Body of pancreas (tissue), 4 donors: ENCODE data around the gene MAGOH. TPM values are rescaled to one million over a fixed set of nuclear protein-coding genes. Genes with fewer than 3 reads are reported as not detected.

Source experiments
- ATAC-seq: fragments of 150-250 bp; one replicate; pipeline ENCODE4 v1.9.1; 2016
- DNase-seq, 4 donors: peaks; one replicate each; pipeline ENCODE4 v3.0.0-alpha.2; 2019
- H3K27ac ChIP-seq, 4 donors: fragments of 200-600 bp; sonication (generic); 1 replicate in 3 of 4; 2 replicates in 1 of 4; pipeline versions ENCODE4 v1.5.1 to v1.6.1; 2016 to 2019; ENCODE audit warnings: mild to moderate bottlenecking in 1 of 4, mixed read lengths in 1 of 4, moderate library complexity in 1 of 4
- H3K27me3 ChIP-seq, 2 donors: fragments of 200-600 bp; sonication (generic); one replicate each; pipeline ENCODE4 v1.6.0; 2016; ENCODE audit warnings: mild to moderate bottlenecking in 1 of 2
- H3K36me3 ChIP-seq, 2 donors: fragments of 200-600 bp; sonication (generic); replicated peaks in 1 of 2; 2 replicates each; pipeline ENCODE4 v1.5.1; 2016; ENCODE audit warnings: low read depth in 2 of 2; ENCODE audit not compliant: insufficient read depth in 1 of 2
- H3K4me1 ChIP-seq: fragments of 200-600 bp; sonication (generic); one replicate; pipeline ENCODE4 v1.6.0; 2016
- H3K4me3 ChIP-seq, 2 donors: fragments of 200-600 bp; sonication (generic); 1 replicate in 1 of 2; 2 replicates in 1 of 2; pipeline ENCODE4 v1.5.1; 2016 to 2019
- H3K9me3 ChIP-seq, 3 donors: fragments of 200-600 bp; sonication (generic); 1 replicate in 2 of 3; 2 replicates in 1 of 3; pipeline ENCODE4 v1.5.1; 2016
- CTCF ChIP-seq, 7 experiments: fragments of 450-650 bp in 4 of 7; fragments of 200-600 bp in 3 of 7; sonication (generic) in 3 of 7; IDR thresholded peaks; one replicate each; pipeline ENCODE4 v1.5.1; 2016 to 2019; ENCODE audit warnings: antibody characterized with exemption in 7 of 7
- POLR2A ChIP-seq, 3 donors: fragments of 450-650 bp; IDR thresholded peaks; one replicate each; pipeline ENCODE4 v1.6.1; 2016; ENCODE audit warnings: antibody characterized with exemption in 3 of 3, mild to moderate bottlenecking in 2 of 3
- WGBS, 2 donors: methylation state at CpG; one replicate each; pipeline ENCODE4 v1.1.5; 2017; 5-methylcytosine and 5-hydroxymethylcytosine counted together
- intact Hi-C: fragments of 100-400 bp; cut with DNase I; formaldehyde crosslinking; loops from one replicate; pipeline ENCODE4 v1.15.1; 2023
- total RNA-seq, 2 donors: library from RNA; depleted of rRNA; stranded (reverse); fragments of >200 nt; gene quantifications; one replicate each; pipeline ENCODE4 v1.1.0, GENCODE V29; 2016

The MAGOH gene
- total RNA-seq, 2 donors from 2014 or later: 9.6 to 15.2 TPM

GRCh38 chr1:53190210-53190611 lies 48.1 kb downstream of the MAGOH start:
- Histone ChIP-seq H3K27me3 (no peaks in the 10 kb centered on the region), H3K36me3 (no peaks in the 10 kb centered on the region), H3K27ac (peak overlapping the region in 1 of 4 donors; percentile 29), H3K4me1 (peaks cover 14% of the 10 kb centered on the region), H3K9me3 (no peaks in the 10 kb centered on the region), H3K4me3 (no peak overlapping the region)
- DNase-seq (peak; percentile 29 to 54 (median 42)), ATAC-seq (peak; percentile 67)
- intact Hi-C loops: no loop called here
- WGBS, 2 donors: 51 to 71% methylated on average over 6 to 10 of the region's 10 CpGs
- TF ChIP-seq POLR2A (IDR thresholded peaks at IDR 0.05) (no peak), CTCF (IDR thresholded peaks at IDR 0.05) (peak in 3 of 7 experiments; percentile 18 to 23 (median 22))

GRCh38 chr1:53189061-53189460 lies 49.3 kb downstream of the MAGOH start:
- H3K9me3 ChIP-seq: no peaks in the 10 kb centered on the region
- no peak for DNase-seq
- intact Hi-C loops: loop anchor here (5.0 to 10.0 kb wide), 2 partner anchors 174 to 272 kb away; no protein-coding TSS in a partner anchor

GRCh38 chr1:53188099-53188498 lies 50.2 kb downstream of the MAGOH start:
- H3K36me3 ChIP-seq: no peaks in the 10 kb centered on the region
- intact Hi-C loops: loop anchor here (5.0 to 10.0 kb wide), 2 partner anchors 173 to 271 kb away; no protein-coding TSS in a partner anchor
- no peaks in the 10 kb centered on the region for H3K27me3 ChIP-seq
- H3K4me3 ChIP-seq: no peak overlapping the region
- DNase-seq: no peak
- peaks cover 8% of the 10 kb centered on the region for H3K4me1 ChIP-seq
- no peaks in the 10 kb centered on the region for H3K9me3 ChIP-seq
- H3K27ac ChIP-seq: no peak overlapping the region
- ATAC-seq: no peak
- no peak for TF ChIP-seq CTCF (IDR thresholded peaks at IDR 0.05)
- TF ChIP-seq POLR2A (IDR thresholded peaks at IDR 0.05): no peak
- WGBS, 2 donors: 71 to 79% methylated on average over 4 of the region's 4 CpGs

More at GRCh38 chr1:53189061-53189460, 49.3 kb downstream of the MAGOH start:
- H3K4me1 ChIP-seq: peaks cover 9% of the 10 kb centered on the region
- no peak overlapping the region for H3K4me3 ChIP-seq
- no peak for ATAC-seq
- H3K27me3 ChIP-seq: no peaks in the 10 kb centered on the region
- TF ChIP-seq CTCF (IDR thresholded peaks at IDR 0.05) (no peak), POLR2A (IDR thresholded peaks at IDR 0.05) (no peak)
- 47 to 60% methylated on average over 5 of the region's 5 CpGs for WGBS, 2 donors
- no peaks in the 10 kb centered on the region for H3K36me3 ChIP-seq
- H3K27ac ChIP-seq: no peak overlapping the region

- Histone ChIP-seq H3K27ac (no peak overlapping the region), H3K27me3 (no peaks in the 10 kb centered on the region), H3K36me3 (no peaks in the 10 kb centered on the region), H3K4me1 (peaks cover 11% of the 10 kb centered on the region), H3K4me3 (no peak overlapping the region), H3K9me3 (no peaks in the 10 kb centered on the region)
- intact Hi-C loops: loop anchor here (5.0 to 10.0 kb wide), 2 partner anchors 173 to 270 kb away; no protein-coding TSS in a partner anchor
- ATAC-seq (no peak), DNase-seq (no peak)
- TF ChIP-seq POLR2A (IDR thresholded peaks at IDR 0.05) (no peak), CTCF (IDR thresholded peaks at IDR 0.05) (no peak)
- WGBS, 2 donors: 79 to 91% methylated on average over 1 of the region's 1 CpG
These were observed 50.9 kb downstream of the MAGOH start for GRCh38 chr1:53187401-53187800.

GRCh38 chr1:53186533-53186932 lies 51.8 kb downstream of the MAGOH start:
- H3K4me3 ChIP-seq: no peak overlapping the region
- H3K36me3 ChIP-seq: no peaks in the 10 kb centered on the region
- H3K4me1 ChIP-seq: peaks cover 18% of the 10 kb centered on the region
- WGBS, 2 donors: 57 to 67% methylated on average over 3 of the region's 3 CpGs
- no peaks in the 10 kb centered on the region for H3K9me3 ChIP-seq
- H3K27ac ChIP-seq: no peak overlapping the region
- DNase-seq (no peak), ATAC-seq (no peak)
- TF ChIP-seq CTCF (IDR thresholded peaks at IDR 0.05) (no peak), POLR2A (IDR thresholded peaks at IDR 0.05) (no peak)
- intact Hi-C loops: loop anchor here (5.0 to 10.0 kb wide), 2 partner anchors 172 to 269 kb away; no protein-coding TSS in a partner anchor
- no peaks in the 10 kb centered on the region for H3K27me3 ChIP-seq
